Kidney (tissue), 14 donors: Measurements from ENCODE around the gene RUVBL1. TPM values are rescaled to one million over a fixed set of nuclear protein-coding genes. Genes with fewer than 3 reads are reported as not detected.

ENCODE experiments used
- DNase-seq, 5 donors: peaks; one replicate each; pipeline ENCODE4 v3.0.0-alpha.2; 2013 to 2020
- FAIRE-seq: peaks from 2 replicates; lab custom pipeline; 2012; peaks lifted over from hg19 to GRCh38; lab: Jason Lieb, UNC
- H3K27ac ChIP-seq, 2 donors: one replicate each; pipeline ENCODE4 v1.7.0; 2013; ENCODE audit warnings: low read depth in 2 of 2, low read length in 2 of 2, inconsistent platforms in 1 of 2
- H3K27me3 ChIP-seq: one replicate; pipeline ENCODE4 v1.7.1; 2013; ENCODE audit warnings: low read length, inconsistent platforms; ENCODE audit not compliant: control insufficient read depth, insufficient read depth
- H3K36me3 ChIP-seq, 3 donors: one replicate each; pipeline versions ENCODE4 v1.7.0 to v1.7.1; 2013; ENCODE audit warnings: low read length in 3 of 3, control low read depth in 1 of 3, inconsistent platforms in 1 of 3; ENCODE audit not compliant: insufficient read depth in 3 of 3, control insufficient read depth in 2 of 3
- H3K4me1 ChIP-seq, 3 donors: one replicate each; pipeline versions ENCODE4 v1.7.0 to v1.7.1; 2013; ENCODE audit warnings: low read length in 3 of 3, inconsistent platforms in 1 of 3, low read depth in 1 of 3; ENCODE audit not compliant: control insufficient read depth in 2 of 3, insufficient read depth in 2 of 3
- H3K4me3 ChIP-seq, 3 donors: one replicate each; pipeline versions ENCODE4 v1.7.0 to v1.8.1; 2013; ENCODE audit warnings: low read length in 3 of 3, control low read depth in 1 of 3, inconsistent platforms in 1 of 3
- H3K9ac ChIP-seq, 3 donors: one replicate each; pipeline versions ENCODE4 v1.7.0 to v1.7.1; 2013; ENCODE audit warnings: low read length in 3 of 3, control low read depth in 1 of 3, inconsistent platforms in 1 of 3
- H3K9me3 ChIP-seq, 3 donors: one replicate each; pipeline versions ENCODE4 v1.7.0 to v1.7.1; 2013; ENCODE audit warnings: low read length in 3 of 3, control low read depth in 1 of 3, inconsistent platforms in 1 of 3; ENCODE audit not compliant: control insufficient read depth in 2 of 3, insufficient read depth in 1 of 3
- intact Hi-C: fragments of 100-400 bp; cut with DNase I; formaldehyde crosslinking; loops from one replicate; pipeline ENCODE4 v1.11.1; 2022
- polyA plus RNA-seq: library from polyadenylated mRNA; stranded (reverse); fragments of 350-450 nt; fragmentation: Illumina TruSeq; extraction: RNeasy Lipid Tissue Mini Kit (QIAGEN cat#74804); gene quantifications from one replicate; pipeline ENCODE4 v1.2.3, GENCODE V29; 2014; ENCODE audit warnings: low read depth, low replicate concordance; ENCODE audit not compliant: insufficient read depth
- total RNA-seq: library from RNA; stranded (reverse); fragmentation: NEBNext Ultra II Directional; extraction: Animal tissue kit (Norgen Biotek cat#: 25700); gene quantifications from one replicate; pipeline ENCODE4 v1.2.1, GENCODE V29; 2021
- TF ChIP-seq, protein P1 (sequence below): IDR thresholded peaks from 3 replicates; pipeline ENCODE4 v1.5.1; 2012; ENCODE audit warnings: mild to moderate bottlenecking, moderate library complexity, borderline replicate concordance; ENCODE audit not compliant: insufficient read depth; ENCODE audit errors: extremely low read depth
- donor health status: control.
- donor health status: control.
- donor health status: control.
- donor health status: control.
- donor health status: control.
- donor health status: DM: yes; HTN: yes; CAD: no.
- donor health status: Normal renal cell carcinoma (clear cell type).

Gene RUVBL1
- total and polyA plus RNA-seq, 2 donors from 2014 or later, result 32.7 to 41.9 TPM

DNA sequence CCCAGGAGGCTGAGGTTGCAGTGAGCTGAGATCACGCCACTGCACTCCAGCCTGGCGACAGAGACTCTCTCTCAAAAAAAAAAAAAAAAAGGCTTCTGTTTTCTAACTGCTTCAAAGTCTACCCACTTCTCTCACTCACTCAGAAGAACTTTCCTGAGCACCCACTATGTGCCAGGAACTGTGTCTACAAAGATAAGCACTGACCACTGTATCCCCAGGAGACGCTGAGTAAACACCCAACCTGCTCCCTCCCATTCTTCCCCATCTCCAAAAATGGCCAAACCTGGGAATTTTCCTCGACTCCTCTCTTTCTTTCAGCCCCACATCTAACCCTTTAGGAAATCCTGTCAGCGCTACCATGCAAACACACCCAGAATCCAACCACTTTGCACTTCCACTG lies 12.5 kb downstream of the RUVBL1 start:
- Histone ChIP-seq H3K4me3 (no peak overlapping the region), H3K27ac (no peak overlapping the region), H3K4me1 (peaks cover 0 to 4% (median 3%) of the 10 kb centered on the region in 3 donors), H3K9ac (no peak overlapping the region), H3K27me3 (no peaks in the 10 kb centered on the region), H3K9me3 (no peaks in the 10 kb centered on the region), H3K36me3 (peaks cover 6 to 8% (median 8%) of the 10 kb centered on the region in 3 donors)
- intact Hi-C loops, result no loop called here
- TF ChIP-seq, protein P1, sequence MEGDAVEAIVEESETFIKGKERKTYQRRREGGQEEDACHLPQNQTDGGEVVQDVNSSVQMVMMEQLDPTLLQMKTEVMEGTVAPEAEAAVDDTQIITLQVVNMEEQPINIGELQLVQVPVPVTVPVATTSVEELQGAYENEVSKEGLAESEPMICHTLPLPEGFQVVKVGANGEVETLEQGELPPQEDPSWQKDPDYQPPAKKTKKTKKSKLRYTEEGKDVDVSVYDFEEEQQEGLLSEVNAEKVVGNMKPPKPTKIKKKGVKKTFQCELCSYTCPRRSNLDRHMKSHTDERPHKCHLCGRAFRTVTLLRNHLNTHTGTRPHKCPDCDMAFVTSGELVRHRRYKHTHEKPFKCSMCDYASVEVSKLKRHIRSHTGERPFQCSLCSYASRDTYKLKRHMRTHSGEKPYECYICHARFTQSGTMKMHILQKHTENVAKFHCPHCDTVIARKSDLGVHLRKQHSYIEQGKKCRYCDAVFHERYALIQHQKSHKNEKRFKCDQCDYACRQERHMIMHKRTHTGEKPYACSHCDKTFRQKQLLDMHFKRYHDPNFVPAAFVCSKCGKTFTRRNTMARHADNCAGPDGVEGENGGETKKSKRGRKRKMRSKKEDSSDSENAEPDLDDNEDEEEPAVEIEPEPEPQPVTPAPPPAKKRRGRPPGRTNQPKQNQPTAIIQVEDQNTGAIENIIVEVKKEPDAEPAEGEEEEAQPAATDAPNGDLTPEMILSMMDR, result no peak
- DNase-seq (no peak), FAIRE-seq (no peak)

DNA sequence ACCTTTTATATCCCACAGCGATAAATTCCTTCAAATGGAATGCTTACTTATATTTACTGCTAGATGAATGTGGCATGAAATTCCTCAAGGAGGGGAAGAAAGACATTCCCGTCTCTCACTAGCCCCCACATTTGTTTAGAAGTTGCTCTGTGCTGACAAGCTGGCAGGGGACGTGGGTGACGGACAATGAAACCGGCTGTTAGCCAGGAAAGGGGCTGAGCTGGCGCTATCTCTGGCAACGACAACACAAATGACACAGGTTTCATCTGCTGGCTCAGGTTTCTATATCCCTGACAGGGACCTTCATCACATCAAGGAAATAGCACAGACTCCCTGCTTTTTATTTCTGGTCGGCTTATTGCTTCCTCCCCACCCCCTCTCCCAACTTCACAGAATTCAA lies 15.8 kb downstream of the RUVBL1 start:
- TF ChIP-seq, protein P1, result no peak
- DNase-seq (peak in 3 of 5 donors; percentile 24 to 44 (median 35)), FAIRE-seq (no peak)
- H3K4me3 ChIP-seq, result no peak overlapping the region
- no peak overlapping the region for H3K9ac ChIP-seq
- intact Hi-C loops, result no loop called here
- H3K27ac ChIP-seq, result no peak overlapping the region
- no peaks in the 10 kb centered on the region for H3K9me3 ChIP-seq
- no peaks in the 10 kb centered on the region for H3K27me3 ChIP-seq
- H3K4me1 ChIP-seq, result peaks cover 0 to 2% (median 0%) of the 10 kb centered on the region in 3 donors
- peaks cover 4 to 16% (median 13%) of the 10 kb centered on the region in 3 donors for H3K36me3 ChIP-seq

DNA sequence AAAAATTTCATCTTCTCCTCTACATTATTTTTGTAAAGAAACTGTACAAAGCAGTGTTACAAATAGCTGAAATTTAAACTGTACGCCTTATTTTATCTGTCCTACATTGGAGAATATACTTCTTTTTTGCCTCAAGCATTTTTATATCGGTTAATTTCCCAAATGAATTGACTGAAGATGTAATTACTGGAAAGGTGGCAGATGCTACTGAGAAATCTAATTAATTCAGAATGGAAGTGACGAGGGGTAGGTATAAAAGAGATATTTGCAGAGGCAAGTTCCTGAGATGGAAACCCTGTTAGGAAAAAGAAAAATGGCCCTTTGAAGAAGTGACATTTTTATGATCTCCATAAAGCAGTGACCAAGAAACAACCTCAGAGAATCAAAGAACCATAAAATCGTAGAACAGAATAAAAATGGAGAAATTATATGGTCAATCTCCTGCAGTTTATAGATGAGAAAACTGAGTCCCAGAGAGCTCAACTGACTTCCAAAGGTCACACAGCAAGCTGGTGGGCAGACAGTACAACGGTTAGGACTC lies 20.4 kb downstream of the RUVBL1 start:
- no peak for DNase-seq
- no peak for FAIRE-seq
- H3K36me3 ChIP-seq, result peaks cover 0 to 35% (median 9%) of the 10 kb centered on the region in 3 donors

More for the DNA sequence above, 20.4 kb downstream of the RUVBL1 start:
- Histone ChIP-seq H3K27ac (no peak overlapping the region), H3K4me3 (no peak overlapping the region), H3K27me3 (no peaks in the 10 kb centered on the region), H3K4me1 (peaks cover 0 to 2% (median 0%) of the 10 kb centered on the region in 3 donors), H3K9ac (no peak overlapping the region), H3K9me3 (no peaks in the 10 kb centered on the region)
- TF ChIP-seq, protein P1, result no peak
- intact Hi-C loops, result no loop called here
